ENCODE data around the gene SIX4. TPM values are rescaled to one million over a fixed set of nuclear protein-coding genes. Genes with fewer than 3 reads are reported as not detected.
"Not testable (repeated sequence)": the region's sequence is repeated elsewhere in the genome, so short reads cannot be mapped to it uniquely, and the experiment has no call there.

Gene SIX4
- total RNA-seq, 2 experiments from 2014 or later = 0.04 TPM; not detected in 1

GRCh38 chr14:60734465-60735242 lies 10.5 kb upstream of the SIX4 start, which contains the start of gene MNAT1:
Gene MNAT1, plus strand, starts transcription at chr14:60734761. Its CDS starts 102 bp downstream, at chr14:60734863.
- H3K4me3 Mint-ChIP-seq = peak within 1 kb of the TSS; percentile 99
- peaks cover 3% of the 10 kb centered on the region for H3K36me3 Mint-ChIP-seq
- peaks cover 21% of the 10 kb centered on the region for H3K27me3 Mint-ChIP-seq
- H3K27ac Mint-ChIP-seq = peak within 1 kb of the TSS; percentile 96
- peak; percentile 83 for DNase-seq
- H3K4me1 Mint-ChIP-seq = peaks cover 16% of the 10 kb centered on the region
- peaks cover 2% of the 10 kb centered on the region for H3K9me3 Mint-ChIP-seq

DNA sequence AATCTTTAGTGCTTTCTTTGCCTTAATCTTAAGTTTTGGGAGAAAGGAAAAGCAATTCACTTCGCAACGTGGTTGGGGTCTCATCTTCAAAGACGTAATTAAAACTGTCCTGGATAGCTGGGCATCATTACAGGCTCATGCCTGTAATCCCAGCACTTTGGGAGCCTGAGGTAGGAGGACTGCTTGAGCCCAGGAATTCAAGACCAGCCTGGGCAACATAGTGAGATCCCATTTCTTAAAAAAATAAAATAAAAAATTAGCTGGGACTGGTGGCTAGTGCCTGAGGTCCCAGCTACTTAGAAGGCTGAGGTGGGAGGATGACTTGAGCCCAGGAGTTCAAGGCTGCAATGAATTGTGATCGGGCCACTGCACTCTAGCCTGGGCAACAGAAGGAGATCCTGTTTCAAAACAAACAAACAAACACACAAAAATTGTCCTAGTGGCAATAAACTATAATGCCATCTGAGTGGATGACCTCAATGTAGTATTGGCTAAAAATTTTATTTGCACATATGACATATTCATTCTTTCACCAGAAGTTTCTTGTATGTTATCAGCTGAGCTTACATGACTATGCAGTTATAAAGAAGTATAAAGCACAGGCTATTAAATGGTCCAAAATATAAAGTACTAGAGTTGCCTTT lies 8.8 kb upstream of the SIX4 start:
- H3K4me1 Mint-ChIP-seq = peaks cover 13% of the 10 kb centered on the region
- no peak overlapping the region for H3K4me3 Mint-ChIP-seq
- DNase-seq = no peak
- peaks cover 38% of the 10 kb centered on the region for H3K27me3 Mint-ChIP-seq
- peaks cover 3% of the 10 kb centered on the region for H3K36me3 Mint-ChIP-seq
- no peak overlapping the region for H3K27ac Mint-ChIP-seq
- H3K9me3 Mint-ChIP-seq = peaks cover 2% of the 10 kb centered on the region

GRCh38 chr14:60731291-60731690 lies 7.1 kb upstream of the SIX4 start:
- H3K4me3 Mint-ChIP-seq, H3K9me3 Mint-ChIP-seq, DNase-seq, H3K36me3 Mint-ChIP-seq, H3K27ac Mint-ChIP-seq: not testable (repeated sequence)
- Mint-ChIP-seq H3K27me3 (peaks cover 55% of the 10 kb centered on the region), H3K4me1 (peaks cover 11% of the 10 kb centered on the region)

DNA sequence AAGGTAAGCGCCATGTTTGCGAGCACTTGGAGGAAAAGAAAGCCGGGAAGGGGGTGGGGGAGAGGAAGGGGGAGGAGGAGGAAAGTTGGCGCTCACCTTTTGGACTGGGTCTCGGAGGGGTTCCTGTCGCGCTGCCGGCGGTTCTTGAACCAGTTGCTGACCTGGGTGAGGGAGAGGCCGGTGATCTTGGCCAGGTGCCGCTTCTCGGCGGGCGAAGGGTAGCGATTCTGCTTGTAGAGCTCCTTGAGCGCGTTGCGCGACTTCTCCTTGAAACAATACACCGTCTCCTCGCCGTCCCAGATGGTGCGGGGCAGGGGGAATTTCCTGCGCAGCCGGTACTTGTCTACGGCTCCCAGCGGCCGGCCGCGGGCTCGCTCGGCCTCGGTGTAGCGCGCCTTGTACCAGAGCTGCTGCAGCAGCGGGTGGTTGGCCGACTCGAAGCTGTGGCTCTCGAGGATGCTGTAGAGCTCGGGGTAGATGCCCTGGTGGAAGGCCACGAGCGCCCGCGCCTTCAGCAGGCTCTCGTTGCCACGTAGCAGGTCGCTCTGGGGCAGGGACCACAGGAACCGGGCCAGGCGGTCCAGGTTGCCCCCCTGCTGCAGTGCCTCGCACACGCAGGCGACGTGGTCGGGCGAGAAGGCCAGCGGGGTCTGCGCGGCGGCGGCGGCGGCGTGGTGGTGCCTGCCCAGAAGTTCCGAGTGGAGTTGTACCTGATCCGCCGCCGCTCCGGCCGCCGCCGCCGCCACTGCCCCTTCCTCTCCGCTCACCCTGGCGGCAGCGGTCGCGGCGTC lies 840 bp downstream of the SIX4 start:
- peak; percentile 27 for DNase-seq
- Mint-ChIP-seq H3K9me3 (no peaks in the 10 kb centered on the region), H3K27me3 (peaks cover 84% of the 10 kb centered on the region), H3K27ac (no peak overlapping the region), H3K4me1 (peaks cover 15% of the 10 kb centered on the region), H3K4me3 (peak overlapping the region; percentile 81), H3K36me3 (no peaks in the 10 kb centered on the region)

DNA sequence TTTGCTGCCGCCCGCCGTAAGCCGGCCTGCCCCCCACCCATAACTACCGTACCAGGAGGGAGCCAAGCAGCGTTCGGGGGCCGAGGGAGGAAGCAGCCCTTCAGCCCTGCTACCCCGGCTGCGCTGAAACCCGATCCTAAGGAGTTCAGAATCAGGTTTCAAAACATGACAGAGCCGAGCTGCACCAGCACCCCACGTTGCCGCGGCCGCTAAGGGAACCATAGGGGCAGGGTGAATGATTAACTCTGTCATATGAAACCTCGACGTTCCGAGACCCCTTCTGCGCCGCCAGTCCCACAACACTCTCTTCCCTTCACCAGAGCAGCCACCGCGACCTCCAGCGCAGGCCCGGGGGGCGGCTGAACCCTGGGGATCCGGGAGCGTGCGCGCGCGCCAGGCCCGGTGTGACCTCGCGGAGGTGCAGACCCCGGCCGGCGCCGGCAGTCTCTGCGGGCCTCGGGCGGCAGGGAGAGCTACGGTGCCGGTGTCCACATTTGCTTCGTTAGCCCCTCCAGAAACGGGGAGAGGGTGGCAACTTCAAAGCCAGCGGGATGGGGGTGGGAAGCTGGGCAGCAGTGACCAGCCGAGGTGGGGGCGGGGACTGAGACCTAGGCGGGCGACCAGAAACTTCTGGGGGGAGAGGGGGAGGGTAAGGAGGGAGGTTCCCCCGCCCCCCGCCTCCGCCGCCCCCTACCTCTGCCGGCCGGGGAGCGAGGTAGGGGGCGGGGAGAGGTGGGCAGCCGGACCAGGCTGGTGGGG lies 1.6 kb downstream of the SIX4 start:
- Mint-ChIP-seq H3K4me1 (peaks cover 15% of the 10 kb centered on the region), H3K36me3 (no peaks in the 10 kb centered on the region), H3K27me3 (peaks cover 79% of the 10 kb centered on the region), H3K9me3 (no peaks in the 10 kb centered on the region), H3K4me3 (peak overlapping the region; percentile 81), H3K27ac (no peak overlapping the region)
- peak; percentile 34 for DNase-seq

DNA sequence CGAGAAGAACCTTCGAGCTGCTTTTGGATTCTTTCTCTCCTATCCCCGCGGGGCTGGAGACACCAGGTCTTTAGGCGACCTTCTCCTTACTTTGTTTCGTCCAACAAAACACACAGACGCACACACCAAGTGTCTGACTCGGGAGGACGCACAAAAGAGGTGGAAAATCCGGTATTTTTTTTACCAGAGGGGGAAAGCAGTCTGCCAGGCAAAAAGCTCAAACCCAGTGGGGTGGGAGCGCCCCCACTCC lies 2.1 kb downstream of the SIX4 start:
- Mint-ChIP-seq H3K9me3 (no peaks in the 10 kb centered on the region), H3K36me3 (no peaks in the 10 kb centered on the region), H3K4me1 (peaks cover 15% of the 10 kb centered on the region), H3K27ac (no peak overlapping the region), H3K4me3 (peak overlapping the region; percentile 76), H3K27me3 (peaks cover 74% of the 10 kb centered on the region)
- no peak for DNase-seq

GRCh38 chr14:60721326-60722106 lies 2.6 kb downstream of the SIX4 start:
- peaks cover 15% of the 10 kb centered on the region for H3K4me1 Mint-ChIP-seq
- H3K36me3 Mint-ChIP-seq = no peaks in the 10 kb centered on the region
- no peaks in the 10 kb centered on the region for H3K9me3 Mint-ChIP-seq
- H3K27ac Mint-ChIP-seq = no peak overlapping the region
- H3K27me3 Mint-ChIP-seq = peaks cover 69% of the 10 kb centered on the region
- peak overlapping the region; percentile 76 for H3K4me3 Mint-ChIP-seq
- DNase-seq = peak; percentile 73

GRCh38 chr14:60720962-60721325 lies 3.2 kb downstream of the SIX4 start:
- H3K27ac Mint-ChIP-seq = no peak overlapping the region
- H3K36me3 Mint-ChIP-seq = no peaks in the 10 kb centered on the region
- H3K4me1 Mint-ChIP-seq = peaks cover 15% of the 10 kb centered on the region
- peak overlapping the region; percentile 73 for H3K4me3 Mint-ChIP-seq
- no peak for DNase-seq
- H3K9me3 Mint-ChIP-seq = no peaks in the 10 kb centered on the region
- peaks cover 63% of the 10 kb centered on the region for H3K27me3 Mint-ChIP-seq

DNA sequence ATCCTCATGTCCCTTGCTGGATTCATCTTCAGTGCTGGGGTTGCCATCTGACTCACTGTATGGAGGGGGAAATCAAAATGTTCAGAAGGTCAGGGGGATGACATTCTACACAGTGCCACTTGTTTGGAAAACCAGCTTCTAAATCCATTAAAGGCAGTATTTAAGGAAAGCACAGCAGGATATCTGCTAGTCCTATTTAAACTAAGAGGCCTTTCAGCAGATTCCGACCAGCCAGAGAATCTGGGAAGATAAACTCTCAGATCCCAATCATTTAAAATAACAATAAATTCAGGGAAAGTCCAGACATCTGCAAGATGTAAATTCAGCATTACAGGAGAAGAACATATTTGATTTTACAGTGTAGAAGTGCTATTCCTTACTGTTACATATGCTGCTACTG lies 3.8 kb downstream of the SIX4 start:
- no peak for DNase-seq
- no peaks in the 10 kb centered on the region for H3K36me3 Mint-ChIP-seq
- H3K27ac Mint-ChIP-seq = no peak overlapping the region
- H3K4me3 Mint-ChIP-seq = no peak overlapping the region
- H3K27me3 Mint-ChIP-seq = peaks cover 64% of the 10 kb centered on the region
- H3K4me1 Mint-ChIP-seq = peaks cover 15% of the 10 kb centered on the region
- no peaks in the 10 kb centered on the region for H3K9me3 Mint-ChIP-seq

DNA sequence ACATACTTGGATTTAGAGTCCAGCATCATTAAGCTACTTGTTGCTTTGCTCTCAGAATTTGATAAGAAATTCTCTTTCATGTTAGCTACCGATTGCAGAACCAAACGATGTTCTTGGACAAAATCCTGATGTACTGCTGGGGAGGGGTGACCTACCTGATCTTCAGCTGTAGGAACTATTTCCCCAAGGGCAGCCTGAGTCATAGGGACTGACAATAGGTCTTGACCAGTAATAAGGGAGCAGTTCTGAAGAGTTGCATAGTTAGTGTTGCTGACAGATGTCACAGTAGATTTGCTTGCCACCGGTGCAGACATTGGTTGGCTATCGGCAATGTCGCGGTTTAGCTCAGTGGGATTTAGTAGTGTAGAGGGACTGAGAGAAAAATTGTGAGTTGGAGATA lies 10.6 kb downstream of the SIX4 start:
- Mint-ChIP-seq H3K9me3 (no peaks in the 10 kb centered on the region), H3K27ac (no peak overlapping the region), H3K4me1 (no peaks in the 10 kb centered on the region), H3K27me3 (peaks cover 42% of the 10 kb centered on the region), H3K4me3 (no peak overlapping the region), H3K36me3 (no peaks in the 10 kb centered on the region)
- no peak for DNase-seq

DNA sequence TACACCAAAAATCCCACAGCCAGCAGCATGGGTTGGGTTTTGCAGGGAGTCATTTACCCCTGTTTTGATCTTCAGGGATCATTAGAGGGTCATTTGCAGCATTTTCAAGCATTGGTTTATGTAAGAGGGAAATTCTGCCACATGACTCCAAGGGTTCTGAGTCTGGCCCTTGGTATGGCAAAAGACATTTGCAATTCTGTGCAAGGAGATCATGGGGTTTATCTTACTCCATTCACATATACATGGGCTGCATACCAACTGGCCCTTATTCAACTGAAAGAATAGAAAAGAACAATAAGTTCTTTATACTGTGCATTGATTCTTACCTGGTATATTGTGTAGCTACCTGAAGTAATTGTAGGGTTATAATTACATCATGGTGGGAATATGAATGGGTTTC lies 13.7 kb downstream of the SIX4 start:
- no peak for DNase-seq
- H3K36me3 Mint-ChIP-seq = no peaks in the 10 kb centered on the region
- H3K4me1 Mint-ChIP-seq = no peaks in the 10 kb centered on the region
- peaks cover 38% of the 10 kb centered on the region for H3K27me3 Mint-ChIP-seq
- H3K4me3 Mint-ChIP-seq = no peak overlapping the region
- no peak overlapping the region for H3K27ac Mint-ChIP-seq
- H3K9me3 Mint-ChIP-seq = no peaks in the 10 kb centered on the region

GRCh38 chr14:60707858-60708257 lies 16.3 kb downstream of the SIX4 start:
- Mint-ChIP-seq H3K4me3 (no peak overlapping the region), H3K27me3 (peaks cover 38% of the 10 kb centered on the region), H3K4me1 (no peaks in the 10 kb centered on the region), H3K9me3 (no peaks in the 10 kb centered on the region), H3K27ac (no peak overlapping the region), H3K36me3 (no peaks in the 10 kb centered on the region)
- DNase-seq = no peak

- Mint-ChIP-seq H3K4me3 (no peak overlapping the region), H3K27ac (no peak overlapping the region), H3K4me1 (no peaks in the 10 kb centered on the region), H3K36me3 (no peaks in the 10 kb centered on the region), H3K27me3 (peaks cover 25% of the 10 kb centered on the region), H3K9me3 (peaks cover 10% of the 10 kb centered on the region)
- no peak for DNase-seq
These were observed 19.1 kb downstream of the SIX4 start for GRCh38 chr14:60705100-60705499.

- DNase-seq = no peak
- peaks cover 23% of the 10 kb centered on the region for H3K27me3 Mint-ChIP-seq
- no peak overlapping the region for H3K27ac Mint-ChIP-seq
- H3K36me3 Mint-ChIP-seq = no peaks in the 10 kb centered on the region
- no peak overlapping the region for H3K4me3 Mint-ChIP-seq
- H3K9me3 Mint-ChIP-seq = peaks cover 13% of the 10 kb centered on the region
- H3K4me1 Mint-ChIP-seq = no peaks in the 10 kb centered on the region
These were observed 23.6 kb downstream of the SIX4 start for GRCh38 chr14:60700598-60700997.
